Spinal cord (tissue), 10 donors: ENCODE results near the gene MT1G. TPM values are rescaled to one million over a fixed set of nuclear protein-coding genes. Genes with fewer than 3 reads are reported as not detected.
"Not testable (repeated sequence)": the region's sequence is repeated elsewhere in the genome, so short reads cannot be mapped to it uniquely, and the experiment has no call there.

Source experiments
- DNase-seq, 6 donors: peaks; one replicate each; pipeline versions ENCODE4 v3.0.0 to v3.0.0-alpha.2; 2013 to 2015; ENCODE audit warnings: low spot score in 6 of 6, low read depth in 4 of 6
- H3K27ac ChIP-seq: one replicate; pipeline ENCODE4 v1.5.1; 2013; ENCODE audit warnings: low read depth, low read length, control low read depth
- H3K27me3 ChIP-seq: one replicate; pipeline ENCODE4 v1.6.1; 2013; ENCODE audit warnings: low read length; ENCODE audit not compliant: control insufficient read depth, insufficient read depth
- H3K36me3 ChIP-seq: one replicate; pipeline ENCODE4 v1.6.1; 2013; ENCODE audit warnings: low read length; ENCODE audit not compliant: control insufficient read depth, insufficient read depth
- H3K4me1 ChIP-seq: one replicate; pipeline ENCODE4 v1.6.1; 2013; ENCODE audit warnings: low read length; ENCODE audit not compliant: control insufficient read depth, insufficient read depth
- H3K4me3 ChIP-seq: one replicate; pipeline ENCODE4 v1.5.1; 2013; ENCODE audit warnings: low read depth, low read length, control low read depth
- H3K9me3 ChIP-seq: one replicate; pipeline ENCODE4 v1.6.1; 2013; ENCODE audit warnings: low read length; ENCODE audit not compliant: control insufficient read depth, insufficient read depth
- WGBS: methylation state at CpG from one replicate; pipeline ENCODE4 v1.1.5; 2013; ENCODE audit warnings: missing lambda C conversion rate; ENCODE audit not compliant: insufficient coverage; 5-methylcytosine and 5-hydroxymethylcytosine counted together
- polyA plus RNA-seq, 2 donors: library from polyadenylated mRNA; unstranded; fragments of 120-200 nt; gene quantifications; one replicate each; pipeline ENCODE4 v1.2.1, GENCODE V29; 2013; ENCODE audit not compliant: insufficient read length in 2 of 2
- total RNA-seq, 2 donors: library from RNA; depleted of rRNA in 1 of 2; stranded (reverse); fragments of 120-200 nt in 1 of 2; fragments of >200 nt in 1 of 2; gene quantifications; one replicate each; pipeline versions ENCODE4 v1.2.3 to v1.2.4, GENCODE V29; 2013 to 2014
- donor health status: healthy.

The MT1G gene
- total and polyA plus RNA-seq, 4 donors: 1.7 to 3.1 (median 1.9) TPM

DNA sequence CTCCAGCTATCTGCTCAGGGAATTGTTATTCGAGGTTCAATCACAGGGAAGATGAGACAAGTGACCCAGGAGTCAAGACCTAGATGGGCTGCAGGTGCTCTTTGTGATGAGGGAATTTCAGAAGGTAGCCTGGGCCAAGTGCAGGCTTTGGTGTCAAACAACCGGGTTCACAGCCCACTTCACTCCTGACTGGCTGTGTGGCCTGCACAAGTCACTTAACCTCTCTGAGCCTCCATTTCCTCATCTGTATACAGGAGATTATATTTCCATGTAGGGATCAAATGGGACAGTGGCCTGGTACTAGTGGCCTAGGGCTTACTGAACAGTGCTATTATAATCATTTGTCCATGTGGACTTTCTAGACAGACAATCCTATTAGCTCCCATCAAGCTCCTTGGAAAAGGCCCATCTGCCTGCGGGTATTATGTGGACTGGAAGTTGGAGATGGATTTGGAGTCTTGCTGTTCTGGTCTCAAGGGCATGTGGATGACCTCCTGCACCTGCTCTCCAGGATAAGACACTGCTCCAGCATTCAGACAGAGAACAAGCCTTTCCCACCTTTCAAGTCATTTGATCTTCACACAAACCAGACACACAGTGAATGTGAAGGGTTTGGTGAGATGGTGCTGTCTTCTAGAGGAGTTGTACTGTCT, 11.3 kb upstream of the MT1G start:
- no peak for DNase-seq
- peaks cover 26% of the 10 kb centered on the region for H3K27me3 ChIP-seq
- no peak overlapping the region for H3K27ac ChIP-seq
- H3K9me3 ChIP-seq: no peaks in the 10 kb centered on the region
- H3K4me1 ChIP-seq: peaks cover 34% of the 10 kb centered on the region
- 100% methylated on average over 1 of the region's 3 CpGs for WGBS
- H3K36me3 ChIP-seq: no peaks in the 10 kb centered on the region
- H3K4me3 ChIP-seq: no peak overlapping the region

DNA sequence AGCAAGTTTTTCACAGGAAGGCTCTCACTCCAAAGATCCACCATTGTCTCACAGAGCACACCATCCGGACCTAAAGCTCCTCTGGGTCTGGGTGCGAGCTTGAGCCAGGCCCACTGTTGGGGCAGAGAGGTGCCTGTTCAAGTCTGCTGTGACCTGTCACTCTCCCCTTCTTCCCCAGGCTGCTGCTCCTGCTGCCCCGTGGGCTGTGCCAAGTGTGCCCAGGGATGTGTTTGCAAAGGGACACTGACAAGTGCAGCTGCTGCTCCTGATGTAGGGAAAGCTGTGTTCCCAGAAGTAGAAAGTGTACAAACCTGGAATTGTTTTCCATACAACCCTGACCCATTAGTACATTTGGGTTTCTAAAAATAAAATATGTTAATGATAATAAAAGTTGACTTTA, 9.6 kb upstream of the MT1G start:
- Histone ChIP-seq H3K27me3 (peaks cover 33% of the 10 kb centered on the region), H3K9me3 (no peaks in the 10 kb centered on the region), H3K36me3 (no peaks in the 10 kb centered on the region), H3K27ac (no peak overlapping the region), H3K4me3 (no peak overlapping the region), H3K4me1 (peaks cover 17% of the 10 kb centered on the region)
- WGBS: no CpG with 5 or more reads among the region's 3 CpGs
- no peak for DNase-seq

DNA sequence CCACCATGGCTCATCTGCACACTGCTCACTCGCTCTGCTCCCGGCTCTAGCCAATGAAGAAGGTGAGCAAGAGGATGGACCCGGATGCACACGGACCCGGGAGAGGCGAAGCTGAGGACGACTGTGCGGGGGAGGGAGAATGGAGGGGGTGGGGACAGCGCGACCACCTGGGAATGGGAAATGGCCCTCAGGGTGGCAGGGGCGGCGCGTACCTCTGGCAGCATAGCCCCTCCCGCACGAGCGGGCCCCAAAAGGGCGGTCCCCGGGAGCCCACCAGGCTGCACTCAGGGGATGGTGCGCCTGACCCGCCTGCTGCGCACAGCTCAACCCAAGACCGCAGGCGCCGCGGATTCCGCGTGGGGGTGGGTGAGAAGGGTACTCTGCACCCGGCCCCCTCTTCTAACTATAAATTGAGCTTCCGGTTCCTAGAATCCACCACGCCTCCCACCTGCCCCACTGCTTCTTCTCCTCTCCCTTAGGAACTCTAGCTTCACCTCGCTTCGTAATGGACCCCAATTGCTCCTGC, 7.9 kb upstream of the MT1G start:
- no peak overlapping the region for H3K27ac ChIP-seq
- no peak overlapping the region for H3K4me3 ChIP-seq
- peaks cover 47% of the 10 kb centered on the region for H3K27me3 ChIP-seq
- peaks cover 9% of the 10 kb centered on the region for H3K4me1 ChIP-seq
- peak in 1 of 6 donors; percentile 25 for DNase-seq
- H3K36me3 ChIP-seq: no peaks in the 10 kb centered on the region
- 5% methylated on average over 21 of the region's 32 CpGs for whole genome bisulfite sequencing
- no peaks in the 10 kb centered on the region for H3K9me3 ChIP-seq

DNA sequence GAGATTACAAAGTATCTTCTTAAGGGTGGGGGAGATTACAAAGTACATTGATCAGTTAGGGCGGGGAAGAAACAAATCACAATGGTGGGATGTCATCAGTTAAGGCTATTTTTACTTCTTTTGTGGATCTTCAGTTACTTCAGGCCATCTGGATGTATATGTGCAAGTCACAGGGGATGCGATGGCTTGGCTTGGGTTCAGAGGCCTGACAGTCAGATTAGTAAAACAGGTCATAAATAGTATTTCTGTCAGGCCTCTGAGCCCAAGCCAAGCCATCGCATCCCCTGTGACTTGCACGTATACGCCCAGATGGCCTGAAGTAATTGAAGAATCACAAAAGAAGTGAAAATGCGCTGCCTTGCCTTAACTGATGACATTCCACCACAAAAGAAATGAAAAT, 6.7 kb upstream of the MT1G start:
- not testable (repeated sequence) for H3K9me3 ChIP-seq, H3K27ac ChIP-seq, H3K4me3 ChIP-seq, DNase-seq, H3K36me3 ChIP-seq
- Histone ChIP-seq H3K27me3 (peaks cover 59% of the 10 kb centered on the region), H3K4me1 (peaks cover 11% of the 10 kb centered on the region)
- 66% methylated on average over 5 of the region's 6 CpGs for WGBS

DNA sequence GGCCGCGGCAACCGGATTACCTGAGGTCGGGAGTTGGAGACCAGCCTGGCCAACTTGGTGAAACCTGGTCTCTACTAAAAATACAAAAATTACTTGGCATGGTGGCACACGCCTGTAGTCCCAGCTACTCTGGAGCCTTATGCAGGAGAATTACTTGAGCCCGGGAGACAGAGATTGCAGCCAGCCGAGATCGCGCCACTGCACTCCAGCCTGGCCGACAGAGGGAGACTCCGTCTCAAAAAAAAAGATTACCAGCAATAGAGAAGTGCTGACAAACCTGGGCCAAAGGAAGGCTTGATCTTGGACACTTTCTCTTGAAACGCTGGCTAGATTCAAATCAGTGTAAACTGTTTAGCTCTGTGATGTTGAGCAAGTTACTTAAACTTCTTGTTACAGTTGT, 6.1 kb upstream of the MT1G start:
- WGBS: 51% methylated on average over 12 of the region's 12 CpGs
- Histone ChIP-seq H3K36me3 (no peaks in the 10 kb centered on the region), H3K4me1 (peaks cover 16% of the 10 kb centered on the region), H3K27me3 (peaks cover 65% of the 10 kb centered on the region), H3K4me3 (no peak overlapping the region), H3K9me3 (no peaks in the 10 kb centered on the region), H3K27ac (no peak overlapping the region)
- peak in 2 of 6 donors; percentile 23 to 58 for DNase-seq

DNA sequence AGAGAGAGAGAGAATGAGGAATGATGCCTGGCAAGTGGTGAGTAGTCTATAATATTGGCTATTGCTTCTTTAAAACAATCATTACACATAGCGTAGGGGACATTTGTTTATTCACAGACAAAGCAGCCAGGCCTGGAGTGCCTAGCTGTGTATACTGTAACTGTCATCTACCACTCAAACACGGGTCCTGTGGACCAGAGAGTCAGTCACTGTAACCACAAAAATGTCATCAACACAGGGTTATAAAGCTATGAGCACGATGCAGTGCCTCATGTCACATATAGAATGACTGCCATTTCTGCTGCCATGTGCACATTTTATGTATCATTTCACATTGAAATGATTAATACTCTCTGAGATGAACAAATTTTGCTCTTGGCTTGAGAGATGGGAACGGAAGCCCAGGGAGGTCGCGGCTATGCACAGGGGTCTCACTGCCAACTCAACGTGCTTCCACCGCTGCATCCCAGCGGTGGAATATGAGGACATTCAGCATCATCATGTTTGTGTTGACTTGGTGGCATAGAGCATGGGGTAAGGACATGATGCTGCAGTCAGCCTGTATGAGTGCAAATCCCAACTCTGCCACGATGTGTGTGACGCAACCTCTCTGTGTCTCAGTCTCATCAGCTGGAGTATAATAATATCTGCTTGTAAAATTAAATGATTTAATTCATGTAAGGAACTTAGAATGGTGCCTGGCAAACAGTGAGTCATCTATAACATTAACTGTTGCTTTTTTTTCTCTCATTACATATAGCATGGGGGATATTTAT, 5.1 kb upstream of the MT1G start:
- DNase-seq: no peak
- no peak overlapping the region for H3K27ac ChIP-seq
- H3K4me3 ChIP-seq: no peak overlapping the region
- no peaks in the 10 kb centered on the region for H3K9me3 ChIP-seq
- 100% methylated on average over 5 of the region's 11 CpGs for WGBS
- H3K27me3 ChIP-seq: peaks cover 75% of the 10 kb centered on the region
- H3K4me1 ChIP-seq: peaks cover 21% of the 10 kb centered on the region
- no peaks in the 10 kb centered on the region for H3K36me3 ChIP-seq

DNA sequence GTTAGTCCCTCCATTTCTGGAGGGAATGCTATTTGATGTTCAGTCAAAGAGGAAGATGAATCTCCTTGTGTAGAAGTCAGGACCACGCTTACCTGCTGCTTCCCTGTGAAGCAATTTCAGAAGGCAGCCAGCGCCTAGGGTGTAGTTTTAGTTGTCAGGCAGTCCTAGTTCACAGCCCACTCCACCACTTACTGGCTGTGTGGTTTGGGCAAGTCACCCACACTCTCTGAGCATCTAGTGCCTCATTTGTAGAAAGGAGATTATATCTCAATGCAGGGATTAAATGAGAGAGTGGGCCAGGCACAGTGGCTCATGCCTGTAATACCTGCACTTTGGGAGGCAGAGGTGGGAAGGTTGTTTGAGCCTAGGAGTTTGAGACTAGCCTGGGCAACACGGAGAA, 4.3 kb upstream of the MT1G start:
- peaks cover 26% of the 10 kb centered on the region for H3K4me1 ChIP-seq
- H3K27ac ChIP-seq, H3K36me3 ChIP-seq, DNase-seq, H3K4me3 ChIP-seq, H3K9me3 ChIP-seq: not testable (repeated sequence)
- 54% methylated on average over 2 of the region's 3 CpGs for WGBS
- H3K27me3 ChIP-seq: peaks cover 78% of the 10 kb centered on the region

DNA sequence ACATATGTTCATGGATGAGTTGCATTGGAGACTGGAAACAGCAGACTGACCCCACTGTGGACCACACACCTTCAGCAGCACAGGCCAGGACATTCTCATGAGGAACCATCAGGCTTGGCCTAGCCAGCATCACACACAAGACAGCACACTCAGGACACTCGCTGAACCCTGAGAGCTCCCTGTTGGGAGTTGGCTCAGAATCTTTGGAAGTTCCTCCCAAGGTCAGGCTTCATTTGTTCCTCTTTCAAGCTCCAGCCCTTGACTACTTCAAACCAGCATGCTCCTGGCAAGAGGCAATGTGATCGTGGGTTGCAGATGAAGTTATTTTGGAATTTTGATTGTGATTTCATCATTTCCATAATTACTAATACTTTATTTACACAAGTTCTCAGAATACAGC, 3.8 kb upstream of the MT1G start:
- H3K4me1 ChIP-seq: peaks cover 26% of the 10 kb centered on the region
- H3K4me3 ChIP-seq, H3K36me3 ChIP-seq, H3K27ac ChIP-seq, H3K9me3 ChIP-seq: not testable (repeated sequence)
- WGBS: 83% methylated on average over 1 of the region's 2 CpGs
- H3K27me3 ChIP-seq: peaks cover 79% of the 10 kb centered on the region
- DNase-seq: peak in 1 of 6 donors; percentile 31

DNA sequence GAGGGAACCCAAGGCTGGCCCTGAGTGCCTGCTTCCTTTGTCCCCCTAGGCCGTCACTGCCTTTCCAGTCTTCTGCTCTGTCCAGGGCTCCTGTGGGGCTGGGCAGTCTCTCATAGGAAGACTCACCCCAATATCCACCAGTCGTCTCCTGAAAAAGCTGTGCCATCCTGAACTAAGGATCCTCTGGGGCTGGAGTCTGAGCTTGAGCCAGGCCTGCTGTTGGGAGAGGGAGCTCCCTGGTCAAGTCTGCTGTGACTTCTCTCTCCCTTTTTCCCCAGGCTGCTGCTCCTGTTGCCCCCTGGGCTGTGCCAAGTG, 2.7 kb upstream of the MT1G start:
- Histone ChIP-seq H3K27ac (no peak overlapping the region), H3K27me3 (peaks cover 71% of the 10 kb centered on the region), H3K4me3 (no peak overlapping the region), H3K4me1 (peaks cover 18% of the 10 kb centered on the region), H3K36me3 (no peaks in the 10 kb centered on the region), H3K9me3 (no peaks in the 10 kb centered on the region)
- DNase-seq: no peak
- 22% methylated on average over 1 of the region's 2 CpGs for WGBS
